ENCODE results near the gene GPC6.

The GPC6 gene

DNA sequence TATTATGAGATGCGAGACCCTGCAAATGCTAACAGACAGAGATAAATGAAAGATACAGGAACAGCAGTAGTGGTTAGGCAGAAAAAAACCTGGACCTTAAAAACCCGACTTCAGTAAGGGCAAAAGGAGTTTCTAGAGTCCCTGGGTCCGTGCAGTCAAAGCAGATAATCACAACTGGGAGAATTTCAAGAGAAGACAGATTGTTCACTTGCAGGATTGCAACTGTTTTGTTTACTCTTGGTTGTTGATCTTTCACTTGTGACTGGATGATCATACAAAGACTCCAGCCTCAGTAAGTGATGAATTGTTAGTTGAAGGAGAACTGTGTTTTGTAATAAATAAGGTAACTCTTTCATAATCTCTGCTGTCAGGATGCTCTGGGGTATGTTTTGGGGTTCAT, 135.1 kb downstream of the GPC6 start:
- Histone ChIP-seq H3K27ac (ENCODE audit: low read depth, low read length) (no peak overlapping the region), H3K9ac (ENCODE audit: low read depth in 1 of 2, low read length in 2 of 2) (no peak overlapping the region), H3K9me3 (ENCODE audit: control insufficient read depth in 1 of 2, low read length in 2 of 2) (no peaks in the 10 kb centered on the region), H3K4me3 (ENCODE audit: low read depth in 1 of 2, low read length in 2 of 2) (no peak overlapping the region), H3K4me1 (ENCODE audit: control insufficient read depth in 1 of 2, insufficient read depth in 2 of 2, low read length in 2 of 2) (no peaks in the 10 kb centered on the region), H3K36me3 (ENCODE audit: control insufficient read depth in 1 of 2, insufficient read depth in 2 of 2, low read length in 2 of 2) (no peaks in the 10 kb centered on the region), H3K27me3 (ENCODE audit: control insufficient read depth in 1 of 2, insufficient read depth in 2 of 2, low read length in 2 of 2) (no peaks in the 10 kb centered on the region)

DNA sequence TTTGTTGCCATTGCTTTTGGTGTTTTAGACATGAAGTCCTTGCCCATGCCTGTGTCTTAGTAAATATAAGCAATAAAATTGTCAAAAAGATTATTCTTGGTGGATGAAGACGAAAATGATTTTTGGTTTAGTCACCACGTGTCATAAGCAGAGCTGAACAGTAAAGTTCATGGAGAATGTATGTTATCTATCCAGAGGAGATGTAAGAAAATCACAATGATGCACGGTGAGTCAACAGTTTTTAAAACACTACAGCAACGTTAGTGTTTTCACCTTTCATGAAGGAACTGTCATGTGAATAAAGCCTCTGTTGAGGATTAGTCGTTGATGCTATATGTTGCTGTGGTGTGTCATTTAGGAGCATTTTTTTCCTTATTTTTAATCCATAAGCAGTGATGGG, 137.6 kb downstream of the GPC6 start:
- no peaks in the 10 kb centered on the region for H3K36me3 ChIP-seq (ENCODE audit: control insufficient read depth in 1 of 2, insufficient read depth in 2 of 2, low read length in 2 of 2)
- no peak overlapping the region for H3K27ac ChIP-seq (ENCODE audit: low read depth, low read length)
- no peaks in the 10 kb centered on the region for H3K9me3 ChIP-seq (ENCODE audit: control insufficient read depth in 1 of 2, low read length in 2 of 2)
- no peaks in the 10 kb centered on the region for H3K27me3 ChIP-seq (ENCODE audit: control insufficient read depth in 1 of 2, insufficient read depth in 2 of 2, low read length in 2 of 2)
- no peak overlapping the region for H3K9ac ChIP-seq (ENCODE audit: low read depth in 1 of 2, low read length in 2 of 2)
- no peak overlapping the region for H3K4me3 ChIP-seq (ENCODE audit: low read depth in 1 of 2, low read length in 2 of 2)
- no peaks in the 10 kb centered on the region for H3K4me1 ChIP-seq (ENCODE audit: control insufficient read depth in 1 of 2, insufficient read depth in 2 of 2, low read length in 2 of 2)

- H3K27me3 ChIP-seq (ENCODE audit: control insufficient read depth in 1 of 2, insufficient read depth in 2 of 2, low read length in 2 of 2): no peaks in the 10 kb centered on the region
- H3K4me3 ChIP-seq (ENCODE audit: low read depth in 1 of 2, low read length in 2 of 2): no peak overlapping the region
- H3K4me1 ChIP-seq (ENCODE audit: control insufficient read depth in 1 of 2, insufficient read depth in 2 of 2, low read length in 2 of 2): no peaks in the 10 kb centered on the region
- no peaks in the 10 kb centered on the region for H3K9me3 ChIP-seq (ENCODE audit: control insufficient read depth in 1 of 2, low read length in 2 of 2)
- no peaks in the 10 kb centered on the region for H3K36me3 ChIP-seq (ENCODE audit: control insufficient read depth in 1 of 2, insufficient read depth in 2 of 2, low read length in 2 of 2)
- no peak overlapping the region for H3K9ac ChIP-seq (ENCODE audit: low read depth in 1 of 2, low read length in 2 of 2)
- no peak overlapping the region for H3K27ac ChIP-seq (ENCODE audit: low read depth, low read length)
These were observed 141.7 kb downstream of the GPC6 start for GRCh38 chr13:93368296-93368695.

GRCh38 chr13:93368718-93369117, 142.1 kb downstream of the GPC6 start:
- Histone ChIP-seq H3K4me1 (ENCODE audit: control insufficient read depth in 1 of 2, insufficient read depth in 2 of 2, low read length in 2 of 2) (no peaks in the 10 kb centered on the region), H3K36me3 (ENCODE audit: control insufficient read depth in 1 of 2, insufficient read depth in 2 of 2, low read length in 2 of 2) (no peaks in the 10 kb centered on the region), H3K4me3 (ENCODE audit: low read depth in 1 of 2, low read length in 2 of 2) (no peak overlapping the region), H3K27ac (ENCODE audit: low read depth, low read length) (no peak overlapping the region), H3K9me3 (ENCODE audit: control insufficient read depth in 1 of 2, low read length in 2 of 2) (no peaks in the 10 kb centered on the region), H3K9ac (ENCODE audit: low read depth in 1 of 2, low read length in 2 of 2) (no peak overlapping the region), H3K27me3 (ENCODE audit: control insufficient read depth in 1 of 2, insufficient read depth in 2 of 2, low read length in 2 of 2) (no peaks in the 10 kb centered on the region)

GRCh38 chr13:93372856-93373255, 146.2 kb downstream of the GPC6 start:
- Histone ChIP-seq H3K9me3 (ENCODE audit: control insufficient read depth in 1 of 2, low read length in 2 of 2) (no peaks in the 10 kb centered on the region), H3K27ac (ENCODE audit: low read depth, low read length) (no peak overlapping the region), H3K27me3 (ENCODE audit: control insufficient read depth in 1 of 2, insufficient read depth in 2 of 2, low read length in 2 of 2) (no peaks in the 10 kb centered on the region), H3K9ac (ENCODE audit: low read depth in 1 of 2, low read length in 2 of 2) (no peak overlapping the region), H3K36me3 (ENCODE audit: control insufficient read depth in 1 of 2, insufficient read depth in 2 of 2, low read length in 2 of 2) (no peaks in the 10 kb centered on the region), H3K4me1 (ENCODE audit: control insufficient read depth in 1 of 2, insufficient read depth in 2 of 2, low read length in 2 of 2) (no peaks in the 10 kb centered on the region), H3K4me3 (ENCODE audit: low read depth in 1 of 2, low read length in 2 of 2) (no peak overlapping the region)

DNA sequence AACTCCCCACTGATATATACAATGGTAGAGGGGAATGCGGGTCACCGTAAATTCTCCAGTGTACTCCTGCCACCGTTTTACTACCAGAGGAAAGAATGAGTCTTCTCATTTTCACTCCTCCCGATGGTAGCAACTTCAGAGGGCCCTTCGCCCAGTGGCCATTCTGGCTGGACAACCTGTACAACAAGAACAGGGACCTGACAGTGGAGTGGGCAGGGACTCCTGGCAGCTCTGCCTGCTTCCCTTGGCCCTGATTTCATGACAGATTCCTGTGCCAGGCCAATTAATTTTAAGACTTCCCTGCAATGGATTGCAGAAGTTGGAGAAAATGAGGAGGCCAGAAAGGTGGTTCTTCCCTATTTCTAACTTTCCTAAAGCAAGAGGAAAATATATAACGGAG, 148.9 kb downstream of the GPC6 start:
- no peak overlapping the region for H3K27ac ChIP-seq (ENCODE audit: low read depth, low read length)

DNA sequence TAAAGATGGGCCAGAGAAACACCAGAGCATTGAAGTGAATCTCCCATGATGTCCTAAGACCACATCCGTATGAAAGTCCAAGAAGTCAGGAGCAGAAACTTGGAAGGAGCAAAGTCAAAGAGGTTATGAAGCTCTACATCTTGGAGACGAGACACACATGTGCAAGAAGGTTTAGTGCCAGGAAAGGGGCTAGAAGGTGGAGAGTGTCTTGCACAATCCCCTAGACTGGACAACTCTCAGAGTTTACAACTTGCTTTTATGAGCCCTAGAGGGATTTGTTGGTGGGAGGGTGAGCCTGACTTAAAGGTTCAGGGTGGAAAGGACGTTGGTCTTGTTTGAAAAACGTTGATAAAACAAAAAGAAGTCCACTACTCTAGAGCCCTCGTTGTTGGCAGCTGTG, 150.6 kb downstream of the GPC6 start:
- H3K27me3 ChIP-seq (ENCODE audit: control insufficient read depth in 1 of 2, insufficient read depth in 2 of 2, low read length in 2 of 2): no peaks in the 10 kb centered on the region
- H3K4me3 ChIP-seq (ENCODE audit: low read depth in 1 of 2, low read length in 2 of 2): no peak overlapping the region
- H3K9me3 ChIP-seq (ENCODE audit: control insufficient read depth in 1 of 2, low read length in 2 of 2): no peaks in the 10 kb centered on the region
- no peak overlapping the region for H3K27ac ChIP-seq (ENCODE audit: low read depth, low read length)
- no peaks in the 10 kb centered on the region for H3K36me3 ChIP-seq (ENCODE audit: control insufficient read depth in 1 of 2, insufficient read depth in 2 of 2, low read length in 2 of 2)
- H3K4me1 ChIP-seq (ENCODE audit: control insufficient read depth in 1 of 2, insufficient read depth in 2 of 2, low read length in 2 of 2): no peaks in the 10 kb centered on the region
- H3K9ac ChIP-seq (ENCODE audit: low read depth in 1 of 2, low read length in 2 of 2): no peak overlapping the region

More for the DNA sequence above, 148.9 kb downstream of the GPC6 start:
- no peaks in the 10 kb centered on the region for H3K9me3 ChIP-seq (ENCODE audit: control insufficient read depth in 1 of 2, low read length in 2 of 2)
- no peaks in the 10 kb centered on the region for H3K27me3 ChIP-seq (ENCODE audit: control insufficient read depth in 1 of 2, insufficient read depth in 2 of 2, low read length in 2 of 2)
- no peaks in the 10 kb centered on the region for H3K4me1 ChIP-seq (ENCODE audit: control insufficient read depth in 1 of 2, insufficient read depth in 2 of 2, low read length in 2 of 2)
- H3K4me3 ChIP-seq (ENCODE audit: low read depth in 1 of 2, low read length in 2 of 2): no peak overlapping the region
- no peaks in the 10 kb centered on the region for H3K36me3 ChIP-seq (ENCODE audit: control insufficient read depth in 1 of 2, insufficient read depth in 2 of 2, low read length in 2 of 2)
- H3K9ac ChIP-seq (ENCODE audit: low read depth in 1 of 2, low read length in 2 of 2): no peak overlapping the region

- H3K9ac ChIP-seq (ENCODE audit: low read depth in 1 of 2, low read length in 2 of 2): no peak overlapping the region
- H3K27ac ChIP-seq (ENCODE audit: low read depth, low read length): no peak overlapping the region
- H3K36me3 ChIP-seq (ENCODE audit: control insufficient read depth in 1 of 2, insufficient read depth in 2 of 2, low read length in 2 of 2): no peaks in the 10 kb centered on the region
- H3K9me3 ChIP-seq (ENCODE audit: control insufficient read depth in 1 of 2, low read length in 2 of 2): no peaks in the 10 kb centered on the region
- no peaks in the 10 kb centered on the region for H3K27me3 ChIP-seq (ENCODE audit: control insufficient read depth in 1 of 2, insufficient read depth in 2 of 2, low read length in 2 of 2)
- H3K4me1 ChIP-seq (ENCODE audit: control insufficient read depth in 1 of 2, insufficient read depth in 2 of 2, low read length in 2 of 2): no peaks in the 10 kb centered on the region
- H3K4me3 ChIP-seq (ENCODE audit: low read depth in 1 of 2, low read length in 2 of 2): no peak overlapping the region
These were observed 151.6 kb downstream of the GPC6 start for GRCh38 chr13:93378184-93378583.

DNA sequence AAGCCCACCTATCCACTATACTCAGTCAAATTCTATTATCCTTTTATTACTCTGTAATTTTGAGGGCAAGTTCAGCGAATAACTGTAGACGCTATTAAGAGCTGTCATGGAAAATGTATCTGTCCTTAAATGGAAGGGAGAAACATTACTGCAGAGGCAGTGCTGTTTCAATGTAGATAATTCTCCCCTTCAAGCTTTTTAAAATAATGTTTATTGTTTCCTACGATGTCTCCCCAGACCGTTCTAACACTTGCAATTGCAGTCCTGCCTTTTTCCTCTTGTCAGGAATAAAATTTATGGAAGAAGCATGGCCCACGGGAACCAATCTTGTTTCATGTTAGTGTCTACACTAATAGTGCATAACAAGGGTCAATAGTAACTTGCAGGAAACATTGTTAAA, 159.5 kb downstream of the GPC6 start:
- Histone ChIP-seq H3K9ac (ENCODE audit: low read depth in 1 of 2, low read length in 2 of 2) (no peak overlapping the region), H3K36me3 (ENCODE audit: control insufficient read depth in 1 of 2, insufficient read depth in 2 of 2, low read length in 2 of 2) (no peaks in the 10 kb centered on the region), H3K27ac (ENCODE audit: low read depth, low read length) (no peak overlapping the region), H3K9me3 (ENCODE audit: control insufficient read depth in 1 of 2, low read length in 2 of 2) (no peaks in the 10 kb centered on the region), H3K4me3 (ENCODE audit: low read depth in 1 of 2, low read length in 2 of 2) (no peak overlapping the region), H3K4me1 (ENCODE audit: control insufficient read depth in 1 of 2, insufficient read depth in 2 of 2, low read length in 2 of 2) (no peaks in the 10 kb centered on the region), H3K27me3 (ENCODE audit: control insufficient read depth in 1 of 2, insufficient read depth in 2 of 2, low read length in 2 of 2) (no peaks in the 10 kb centered on the region)

GRCh38 chr13:93388701-93389100, 162.1 kb downstream of the GPC6 start:
- Histone ChIP-seq H3K36me3 (ENCODE audit: control insufficient read depth in 1 of 2, insufficient read depth in 2 of 2, low read length in 2 of 2) (no peaks in the 10 kb centered on the region), H3K4me3 (ENCODE audit: low read depth in 1 of 2, low read length in 2 of 2) (no peak overlapping the region), H3K27me3 (ENCODE audit: control insufficient read depth in 1 of 2, insufficient read depth in 2 of 2, low read length in 2 of 2) (no peaks in the 10 kb centered on the region), H3K9me3 (ENCODE audit: control insufficient read depth in 1 of 2, low read length in 2 of 2) (no peaks in the 10 kb centered on the region), H3K9ac (ENCODE audit: low read depth in 1 of 2, low read length in 2 of 2) (no peak overlapping the region), H3K4me1 (ENCODE audit: control insufficient read depth in 1 of 2, insufficient read depth in 2 of 2, low read length in 2 of 2) (no peaks in the 10 kb centered on the region), H3K27ac (ENCODE audit: low read depth, low read length) (no peak overlapping the region)

- Histone ChIP-seq H3K27ac (ENCODE audit: low read depth, low read length) (no peak overlapping the region), H3K4me3 (ENCODE audit: low read depth in 1 of 2, low read length in 2 of 2) (no peak overlapping the region), H3K27me3 (ENCODE audit: control insufficient read depth in 1 of 2, insufficient read depth in 2 of 2, low read length in 2 of 2) (no peaks in the 10 kb centered on the region), H3K9me3 (ENCODE audit: control insufficient read depth in 1 of 2, low read length in 2 of 2) (no peaks in the 10 kb centered on the region), H3K9ac (ENCODE audit: low read depth in 1 of 2, low read length in 2 of 2) (no peak overlapping the region), H3K36me3 (ENCODE audit: control insufficient read depth in 1 of 2, insufficient read depth in 2 of 2, low read length in 2 of 2) (no peaks in the 10 kb centered on the region), H3K4me1 (ENCODE audit: control insufficient read depth in 1 of 2, insufficient read depth in 2 of 2, low read length in 2 of 2) (no peaks in the 10 kb centered on the region)
These were observed 171.0 kb downstream of the GPC6 start for GRCh38 chr13:93397619-93398018.

Measured in duodenal mucosa (tissue), 2 donors.